ENCODE results near the gene FUT1. TPM values are rescaled to one million over a fixed set of nuclear protein-coding genes. Genes with fewer than 3 reads are reported as not detected.

FUT1 gene
- polyA plus RNA-seq, 1 of the 3 experiments (the other 2 are of a cell fraction), result 0.08 TPM

DNA sequence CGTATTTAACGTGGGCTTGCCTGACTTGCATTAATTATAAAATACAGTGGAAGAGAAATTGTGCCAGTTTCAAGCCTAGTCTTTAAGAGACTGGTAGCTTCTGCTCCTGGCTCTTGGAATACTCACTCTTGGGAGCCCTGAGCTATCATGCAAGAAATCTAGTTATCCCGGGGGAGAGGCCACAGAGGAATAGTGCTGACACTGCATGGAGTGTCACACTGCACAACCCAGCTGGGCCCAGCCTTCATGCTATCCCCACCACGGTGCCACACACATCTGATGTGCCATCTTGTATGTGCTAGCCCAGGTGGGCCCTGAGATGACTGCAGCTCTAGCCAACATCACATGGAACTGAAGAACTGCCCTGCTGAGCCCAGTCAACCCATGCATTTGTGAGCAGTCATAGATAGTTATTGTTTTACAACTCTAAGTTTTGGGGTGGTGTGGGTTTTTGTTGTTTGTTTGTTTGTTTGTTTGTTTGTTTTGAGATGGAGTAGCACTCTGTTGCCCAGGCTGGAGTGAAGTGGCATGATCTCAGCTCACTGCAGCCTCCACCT, 41.3 kb downstream of the FUT1 start:
- Histone ChIP-seq H3K79me2 (ENCODE audit: insufficient read depth) (peaks cover 17% of the 10 kb centered on the region), H3K4me2 (no peak overlapping the region), H3K36me3 (replicated peaks in 1 of 2; ENCODE audit: control insufficient read depth in 1 of 2, insufficient read depth in 2 of 2, low read length in 1 of 2) (no peaks in the 10 kb centered on the region), H3K27ac (ENCODE audit: low read depth in 2 of 2, low read length in 1 of 2) (no peak overlapping the region), H3K9me2 (no peaks in the 10 kb centered on the region), H4K20me1 (ENCODE audit: insufficient read depth) (no peaks in the 10 kb centered on the region), H3K4me3 (ENCODE audit: low read depth in 2 of 2, low read length in 1 of 2) (no peak overlapping the region), H3K27me3 (ENCODE audit: insufficient read depth) (no peaks in the 10 kb centered on the region), H3K9ac (no peak overlapping the region), H2AFZ (ENCODE audit: low read depth) (no peak overlapping the region), H3K4me1 (ENCODE audit: control insufficient read depth in 1 of 2, insufficient read depth in 2 of 2, low read depth in 1 of 2, low read length in 1 of 2) (peaks cover 0 to 20% of the 10 kb centered on the region in 2 experiments; a peak in 1 of 4 replicates), H3F3A (replicated peaks; ENCODE audit: insufficient read depth) (peaks cover 4% of the 10 kb centered on the region), H3K9me3 (no peaks in the 10 kb centered on the region)
- CTCF ChIA-PET, result interaction anchor here (1.7 to 4.5 kb wide), 2 partner anchors 33 to 36 kb away, joined by 4 to 30 read pairs; no protein-coding TSS in a partner anchor
- POLR2A ChIA-PET, result interaction anchor here (0.7 kb wide), 1 partner anchor 14 kb away, joined by 4 read pairs; no protein-coding TSS in a partner anchor
- WGBS (ENCODE audit: low lambda C conversion rate), result 90% methylated on average over 4 of the region's 4 CpGs
- TF ChIP-seq MEF2A (IDR thresholded peaks at IDR 0.05; ENCODE audit: borderline replicate concordance, low read depth) (no peak), GABPA (IDR thresholded peaks at IDR 0.05; ENCODE audit: low read depth) (no peak), YY1 (IDR thresholded peaks at IDR 0.05; ENCODE audit: low read depth) (no peak), CHD2 (IDR thresholded peaks at IDR 0.05; ENCODE audit: low read length, partially characterized antibody) (no peak), JUND (IDR thresholded peaks at IDR 0.05) (no peak), RXRA (IDR thresholded peaks at IDR 0.05; ENCODE audit: borderline replicate concordance, low read depth) (no peak)
- TF ChIP-seq, protein P1, sequence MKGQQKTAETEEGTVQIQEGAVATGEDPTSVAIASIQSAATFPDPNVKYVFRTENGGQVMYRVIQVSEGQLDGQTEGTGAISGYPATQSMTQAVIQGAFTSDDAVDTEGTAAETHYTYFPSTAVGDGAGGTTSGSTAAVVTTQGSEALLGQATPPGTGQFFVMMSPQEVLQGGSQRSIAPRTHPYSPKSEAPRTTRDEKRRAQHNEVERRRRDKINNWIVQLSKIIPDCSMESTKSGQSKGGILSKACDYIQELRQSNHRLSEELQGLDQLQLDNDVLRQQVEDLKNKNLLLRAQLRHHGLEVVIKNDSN (IDR thresholded peaks at IDR 0.05; ENCODE audit: borderline replicate concordance, low read depth), result no peak
- TF ChIP-seq, protein P2, sequence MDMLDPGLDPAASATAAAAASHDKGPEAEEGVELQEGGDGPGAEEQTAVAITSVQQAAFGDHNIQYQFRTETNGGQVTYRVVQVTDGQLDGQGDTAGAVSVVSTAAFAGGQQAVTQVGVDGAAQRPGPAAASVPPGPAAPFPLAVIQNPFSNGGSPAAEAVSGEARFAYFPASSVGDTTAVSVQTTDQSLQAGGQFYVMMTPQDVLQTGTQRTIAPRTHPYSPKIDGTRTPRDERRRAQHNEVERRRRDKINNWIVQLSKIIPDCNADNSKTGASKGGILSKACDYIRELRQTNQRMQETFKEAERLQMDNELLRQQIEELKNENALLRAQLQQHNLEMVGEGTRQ (IDR thresholded peaks at IDR 0.05; ENCODE audit: borderline replicate concordance, low read depth, low read length), result no peak
- no peak for DNase-seq

DNA sequence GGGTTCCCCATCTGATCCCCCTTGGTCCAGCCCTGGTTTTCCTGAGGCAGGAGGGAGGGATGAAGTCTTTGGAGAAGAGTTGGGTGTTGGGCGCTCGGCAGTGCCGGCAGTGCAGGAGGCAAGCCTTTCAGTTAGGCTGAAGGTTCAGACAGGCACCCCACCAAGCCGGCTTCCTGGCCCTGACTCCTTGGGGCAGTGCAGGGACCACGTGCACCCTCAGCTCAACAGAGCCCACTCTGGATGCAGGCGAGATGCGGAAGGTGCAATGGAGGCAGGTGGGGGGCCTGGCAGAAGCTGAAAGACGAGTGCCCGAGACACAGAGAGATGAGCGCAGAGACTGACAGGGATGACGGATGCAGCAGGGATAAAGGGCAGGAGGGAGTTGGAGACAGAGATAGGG, 44.0 kb downstream of the FUT1 start:
- H4K20me1 ChIP-seq (ENCODE audit: insufficient read depth), result no peaks in the 10 kb centered on the region
- H3K4me1 ChIP-seq (ENCODE audit: control insufficient read depth in 1 of 2, insufficient read depth in 2 of 2, low read depth in 1 of 2, low read length in 1 of 2), result peaks cover 0 to 7% of the 10 kb centered on the region in 2 experiments; a peak in 1 of 4 replicates
- no peaks in the 10 kb centered on the region for H3K36me3 ChIP-seq (replicated peaks in 1 of 2; ENCODE audit: control insufficient read depth in 1 of 2, insufficient read depth in 2 of 2, low read length in 1 of 2)
- no peak overlapping the region for H3K4me3 ChIP-seq (ENCODE audit: low read depth in 2 of 2, low read length in 1 of 2)
- H2AFZ ChIP-seq (ENCODE audit: low read depth), result no peak overlapping the region
- ChIA-PET CTCF (no interaction called here), POLR2A (no interaction called here)
- H3K9ac ChIP-seq, result no peak overlapping the region
- TF ChIP-seq TCF12 (IDR thresholded peaks at IDR 0.05), result no peak
- no peaks in the 10 kb centered on the region for H3F3A ChIP-seq (replicated peaks; ENCODE audit: insufficient read depth)
- H3K79me2 ChIP-seq (ENCODE audit: insufficient read depth), result peaks cover 5% of the 10 kb centered on the region
- H3K4me2 ChIP-seq, result no peak overlapping the region
- 70% methylated on average over 11 of the region's 11 CpGs for WGBS (ENCODE audit: low lambda C conversion rate)
- H3K27ac ChIP-seq (ENCODE audit: low read depth in 2 of 2, low read length in 1 of 2), result no peak overlapping the region
- H3K9me3 ChIP-seq, result no peaks in the 10 kb centered on the region
- no peak for DNase-seq
- no peaks in the 10 kb centered on the region for H3K9me2 ChIP-seq
- no peaks in the 10 kb centered on the region for H3K27me3 ChIP-seq (ENCODE audit: insufficient read depth)

DNA sequence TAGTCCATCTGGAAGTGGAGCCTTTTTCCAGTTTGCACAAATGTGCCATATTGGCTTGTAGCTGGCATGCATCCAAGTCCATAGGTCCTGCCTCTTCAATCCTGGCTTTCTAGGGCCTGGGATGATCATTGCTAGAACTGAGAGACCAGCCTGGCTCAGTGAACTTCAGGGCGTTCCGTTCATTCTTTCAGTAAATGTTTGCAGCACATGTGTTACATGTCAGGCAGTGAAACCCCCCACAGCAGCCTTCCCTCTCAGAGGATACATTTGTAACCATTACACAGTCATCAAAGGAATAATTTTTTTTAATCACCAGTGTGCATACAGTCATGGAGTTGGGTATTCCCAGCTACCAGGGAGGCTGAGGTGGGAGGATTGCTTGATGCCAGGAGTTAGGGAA, 47.0 kb downstream of the FUT1 start:
- ChIA-PET POLR2A (no interaction called here), CTCF (interaction anchor here (1.4 kb wide), 1 partner anchor 16 kb away, joined by 4 read pairs; no protein-coding TSS in a partner anchor)
- Histone ChIP-seq H3K4me3 (ENCODE audit: low read depth in 2 of 2, low read length in 1 of 2) (no peak overlapping the region), H3K27ac (ENCODE audit: low read depth in 2 of 2, low read length in 1 of 2) (no peak overlapping the region), H3K9me2 (no peaks in the 10 kb centered on the region), H3F3A (replicated peaks; ENCODE audit: insufficient read depth) (no peaks in the 10 kb centered on the region), H3K9ac (no peak overlapping the region), H2AFZ (ENCODE audit: low read depth) (no peak overlapping the region), H4K20me1 (ENCODE audit: insufficient read depth) (no peaks in the 10 kb centered on the region), H3K79me2 (ENCODE audit: insufficient read depth) (no peaks in the 10 kb centered on the region), H3K27me3 (ENCODE audit: insufficient read depth) (no peaks in the 10 kb centered on the region), H3K4me1 (ENCODE audit: control insufficient read depth in 1 of 2, insufficient read depth in 2 of 2, low read depth in 1 of 2, low read length in 1 of 2) (no peaks in the 10 kb centered on the region; a peak in 1 of 4 replicates), H3K36me3 (replicated peaks in 1 of 2; ENCODE audit: control insufficient read depth in 1 of 2, insufficient read depth in 2 of 2, low read length in 1 of 2) (no peaks in the 10 kb centered on the region), H3K9me3 (no peaks in the 10 kb centered on the region), H3K4me2 (no peak overlapping the region)
- 76% methylated on average over 2 of the region's 2 CpGs for WGBS (ENCODE audit: low lambda C conversion rate)
- no peak for DNase-seq
- TF ChIP-seq POLR2AphosphoS5 (IDR thresholded peaks at IDR 0.05; ENCODE audit: low read depth, low read length), result no peak
- TF ChIP-seq FOXJ3 (CRISPR knock-in tag; IDR thresholded peaks at IDR 0.05), result no peak
- no peak for TF ChIP-seq SIN3A (IDR thresholded peaks at IDR 0.05; ENCODE audit: borderline replicate concordance, low read depth, low read length)
- TF ChIP-seq TEAD4 (IDR thresholded peaks at IDR 0.05; ENCODE audit: borderline replicate concordance, insufficient read depth), result no peak
